NCI-H345 treated with DMSO at 0.1 percent for 48 hours (cell line): ENCODE measurements around the gene UNC5C.

Experiments used
- DNase-seq: peaks from one replicate; lab custom pipeline; 2025; ENCODE audit not compliant: unreplicated experiment; lab: John Stamatoyannopoulos, UW

Gene UNC5C

DNA sequence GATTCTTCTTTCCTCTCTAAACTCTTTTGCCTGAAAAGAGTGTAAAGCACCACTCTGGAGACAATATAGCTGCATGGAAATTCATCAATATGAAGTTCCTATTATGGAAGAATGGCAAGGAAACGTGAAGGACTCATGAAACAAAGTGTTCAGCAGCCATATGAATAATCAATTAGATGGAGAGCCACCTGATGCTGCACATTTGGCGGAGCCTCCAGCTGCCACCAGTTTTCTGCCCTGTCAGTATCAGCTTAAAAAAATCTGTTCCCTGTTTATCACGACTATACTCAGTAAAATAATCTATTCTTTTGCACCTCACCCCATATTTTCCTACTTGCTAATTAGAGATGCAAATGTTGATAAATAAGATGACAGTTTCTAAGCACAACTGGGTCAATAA lies 276.0 kb downstream of the UNC5C start:
- no peak for DNase-seq

GRCh38 chr4:95272036-95272435 lies 276.7 kb downstream of the UNC5C start:
- DNase-seq = no peak

- DNase-seq = no peak
Measured at GRCh38 chr4:95268819-95269565, 279.8 kb downstream of the UNC5C start.

- DNase-seq = no peak
Measured at GRCh38 chr4:95267081-95267480, 281.7 kb downstream of the UNC5C start.

- DNase-seq = no peak
Measured at GRCh38 chr4:95265814-95266740, 282.7 kb downstream of the UNC5C start.

- DNase-seq = no peak
Measured at GRCh38 chr4:95264843-95265242, 283.9 kb downstream of the UNC5C start.

GRCh38 chr4:95263960-95264359 lies 284.8 kb downstream of the UNC5C start:
- no peak for DNase-seq

DNA sequence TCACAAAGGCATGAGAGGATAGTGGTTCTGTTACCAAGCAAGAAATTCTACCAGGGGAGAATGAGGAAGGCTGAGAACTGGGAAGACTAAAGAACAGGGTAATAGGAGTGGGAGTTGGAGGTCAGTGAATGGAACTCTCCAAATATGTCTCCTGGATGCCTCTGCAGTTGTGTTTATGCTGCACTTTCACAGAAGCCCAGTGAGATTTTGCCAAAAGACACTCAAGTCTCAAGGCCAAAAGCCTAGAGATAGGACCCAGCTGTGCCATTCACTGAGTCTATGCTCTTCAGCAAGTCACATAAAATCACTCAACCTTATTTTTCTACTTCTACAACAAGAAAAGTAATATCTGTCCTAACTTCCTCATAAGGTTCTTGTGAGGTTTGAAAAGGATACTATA lies 285.4 kb downstream of the UNC5C start:
- no peak for DNase-seq

GRCh38 chr4:95256108-95256835 lies 292.5 kb downstream of the UNC5C start:
- DNase-seq = no peak

DNA sequence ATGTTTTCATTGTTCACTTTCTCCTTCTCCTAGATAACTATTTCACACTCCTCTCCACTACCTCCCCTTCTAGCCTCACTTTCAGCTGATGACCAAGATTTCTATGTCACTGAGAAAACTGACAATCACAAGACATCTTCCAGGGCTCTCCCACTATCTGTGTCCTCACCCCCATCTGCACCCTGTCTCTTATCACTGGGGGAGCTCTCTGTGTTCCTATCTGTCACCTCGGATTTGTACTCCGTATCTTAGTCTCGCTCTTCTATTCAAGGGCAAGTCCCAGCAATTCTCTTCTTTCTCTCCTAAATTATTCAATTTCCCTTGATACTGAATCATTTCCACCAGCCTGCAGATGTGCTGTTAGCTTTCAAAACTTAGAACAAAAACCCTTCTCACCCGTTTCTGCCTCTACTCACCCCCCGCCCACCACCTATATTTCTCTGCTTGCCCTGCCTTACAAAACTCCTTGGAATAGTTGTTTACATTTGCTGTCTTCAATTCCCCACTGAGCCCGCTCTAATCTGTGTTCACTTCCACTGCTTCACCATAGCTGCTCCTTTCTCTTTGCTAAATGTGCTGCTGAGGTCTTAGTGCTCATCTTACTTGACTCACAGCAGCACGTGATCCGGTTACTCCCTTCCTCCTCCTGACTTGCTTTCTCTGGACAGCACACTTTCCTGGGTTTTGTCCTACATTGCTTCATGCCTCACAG lies 293.2 kb downstream of the UNC5C start:
- no peak for DNase-seq

DNA sequence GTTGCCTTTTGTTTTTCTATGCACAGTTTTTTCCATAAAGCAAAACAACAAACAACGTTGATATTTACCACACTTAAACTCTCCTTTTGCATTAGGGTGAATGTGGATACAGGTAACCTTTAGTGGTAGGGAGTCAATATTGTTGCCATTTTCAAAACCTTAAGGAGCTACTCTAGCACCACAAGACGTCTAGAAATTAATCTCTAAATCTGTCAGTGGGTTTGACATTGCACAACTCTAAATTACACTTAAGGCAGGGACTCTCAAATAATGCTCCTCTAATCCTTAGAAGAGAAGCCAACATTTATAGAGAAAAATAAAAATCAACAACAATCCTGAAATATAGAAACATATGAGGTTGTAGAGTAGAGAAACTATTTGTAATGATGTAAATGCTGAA lies 297.2 kb downstream of the UNC5C start:
- no peak for DNase-seq

GRCh38 chr4:95250544-95251137 lies 298.1 kb downstream of the UNC5C start:
- DNase-seq = peak; percentile 48

- DNase-seq = no peak
Measured at GRCh38 chr4:95249426-95250021, 299.2 kb downstream of the UNC5C start.

DNA sequence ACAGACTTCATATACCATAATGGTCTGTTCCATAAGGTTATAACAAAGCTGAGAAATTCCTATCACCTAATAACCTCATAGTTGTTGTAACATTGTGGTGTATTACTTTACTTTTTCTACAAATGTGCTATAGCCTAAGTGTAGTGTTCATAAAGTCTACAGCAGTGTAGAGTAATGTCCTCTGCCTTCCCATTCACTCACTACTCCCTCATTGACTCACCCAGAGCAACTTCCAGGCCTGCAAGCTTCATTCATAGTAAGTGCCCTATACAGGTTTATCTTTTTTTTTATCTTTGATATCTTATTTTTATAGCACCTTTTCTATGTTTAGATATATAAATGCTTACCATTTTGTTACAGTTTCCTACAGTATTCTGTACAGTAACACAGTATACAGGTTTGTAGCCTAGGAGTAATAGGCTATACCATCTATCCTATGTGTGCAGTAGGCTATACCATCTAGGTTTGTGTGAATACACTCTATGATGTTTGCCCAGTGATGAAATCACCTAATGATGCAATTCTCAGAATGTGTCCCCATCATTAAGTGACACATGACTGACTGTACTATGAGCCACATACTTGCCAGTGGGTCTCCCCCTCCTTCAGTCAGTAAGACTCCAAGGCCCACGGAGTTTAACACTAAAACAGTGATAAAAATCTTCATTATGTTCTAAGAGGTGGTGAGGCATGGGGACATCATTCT lies 299.9 kb downstream of the UNC5C start:
- no peak for DNase-seq

DNA sequence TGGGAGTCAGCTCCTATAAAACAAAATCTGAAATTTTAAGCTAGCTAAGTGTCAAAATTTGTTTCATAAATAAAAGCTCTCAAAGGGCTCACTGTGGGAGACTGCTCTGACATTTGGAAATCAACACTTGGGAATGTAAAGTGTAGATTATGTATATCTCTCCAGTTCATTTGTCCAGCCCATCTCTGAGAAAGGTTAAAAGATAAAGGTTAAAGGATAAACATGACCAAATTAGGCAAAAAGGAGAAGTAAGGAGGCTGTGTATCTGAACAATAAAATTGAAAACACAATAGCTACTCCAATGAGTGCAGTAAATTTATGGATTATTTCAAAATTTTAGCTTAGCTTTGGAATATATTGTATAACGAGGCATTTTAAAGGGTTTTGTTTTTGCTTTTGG lies 304.9 kb downstream of the UNC5C start:
- DNase-seq = no peak

DNA sequence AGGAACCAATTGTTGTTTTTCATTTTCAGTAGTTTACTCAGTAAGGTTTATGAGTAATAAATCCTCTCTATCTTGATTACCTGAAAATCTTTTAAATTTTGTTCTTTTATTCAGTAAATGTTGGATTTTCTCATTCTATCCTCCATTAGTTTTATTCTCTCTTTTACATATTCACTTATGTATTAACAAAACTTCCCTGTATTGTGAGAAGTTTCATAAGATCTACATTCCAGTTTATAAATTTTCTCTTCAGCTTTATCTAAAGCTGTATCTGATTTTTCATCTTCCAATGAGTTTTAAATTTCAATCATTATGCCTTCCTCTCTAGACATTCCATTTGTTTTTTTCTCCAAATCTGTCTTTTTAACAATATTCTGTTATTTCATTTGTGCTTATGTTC lies 310.2 kb downstream of the UNC5C start:
- no peak for DNase-seq

GRCh38 chr4:95232358-95233156 lies 316.2 kb downstream of the UNC5C start:
- no peak for DNase-seq

DNA sequence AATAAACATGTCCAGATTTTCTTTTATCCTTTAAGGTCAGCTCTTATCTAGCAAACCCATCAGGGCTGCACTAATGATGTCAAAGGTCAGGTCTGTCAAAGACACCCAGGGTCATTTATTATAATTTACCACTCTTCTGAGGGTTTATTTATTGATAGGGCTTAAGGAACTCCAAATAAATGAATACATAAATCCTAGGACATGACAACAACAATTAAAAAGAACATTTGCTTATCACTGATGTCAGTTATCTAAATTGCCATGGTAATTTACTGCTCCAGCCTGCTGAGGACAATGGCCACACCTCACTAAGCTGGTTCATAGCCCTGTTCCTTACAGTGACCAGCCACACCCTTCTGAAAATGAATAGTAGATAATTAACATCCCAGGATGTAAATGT lies 317.1 kb downstream of the UNC5C start:
- DNase-seq = no peak

GRCh38 chr4:95225849-95226248 lies 322.9 kb downstream of the UNC5C start:
- no peak for DNase-seq
